Tibial nerve (tissue), 3 donors: ENCODE measurements around the gene CLDN9.

ENCODE experiments used
- CTCF ChIP-seq, 5 experiments: fragments of 200-600 bp in 3 of 5; fragments of 450-650 bp in 2 of 5; sonication (generic) in 3 of 5; IDR thresholded peaks; one replicate each; pipeline ENCODE4 v1.5.1; 2016 to 2019; ENCODE audit warnings: antibody characterized with exemption in 5 of 5, mild to moderate bottlenecking in 3 of 5, moderate library complexity in 2 of 5
- POLR2A ChIP-seq, 2 donors: fragments of 450-650 bp; IDR thresholded peaks; one replicate each; pipeline ENCODE4 v1.6.1; 2017; ENCODE audit warnings: antibody characterized with exemption in 2 of 2, mild to moderate bottlenecking in 2 of 2, moderate library complexity in 2 of 2

GRCh38 chr16:3004319-3004718 is 8.4 kb upstream of the CLDN9 start:
- TF ChIP-seq CTCF (IDR thresholded peaks at IDR 0.05) (no peak), POLR2A (IDR thresholded peaks at IDR 0.05) (no peak)
